HT-29 (cell line): ENCODE results near the gene PIANP. TPM values are rescaled to one million over a fixed set of nuclear protein-coding genes. Genes with fewer than 3 reads are reported as not detected.
"Not testable (repeated sequence)": the region's sequence is repeated elsewhere in the genome, so short reads cannot be mapped to it uniquely, and the experiment has no call there.

Experiments used
- DNase-seq: peaks from one replicate; pipeline ENCODE4 v3.0.0-alpha.2; 2015; ENCODE audit warnings: low spot score
- total RNA-seq: library from RNA; depleted of rRNA; stranded (reverse); fragments of >200 nt; shearing (Covaris generic); gene quantifications from 2 replicates; pipeline ENCODE4 v1.2.3, GENCODE V29; 2014; rRNA removed

PIANP gene, protein sequence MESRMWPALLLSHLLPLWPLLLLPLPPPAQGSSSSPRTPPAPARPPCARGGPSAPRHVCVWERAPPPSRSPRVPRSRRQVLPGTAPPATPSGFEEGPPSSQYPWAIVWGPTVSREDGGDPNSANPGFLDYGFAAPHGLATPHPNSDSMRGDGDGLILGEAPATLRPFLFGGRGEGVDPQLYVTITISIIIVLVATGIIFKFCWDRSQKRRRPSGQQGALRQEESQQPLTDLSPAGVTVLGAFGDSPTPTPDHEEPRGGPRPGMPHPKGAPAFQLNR
- not detected in 2 replicates for total RNA-seq

DNA sequence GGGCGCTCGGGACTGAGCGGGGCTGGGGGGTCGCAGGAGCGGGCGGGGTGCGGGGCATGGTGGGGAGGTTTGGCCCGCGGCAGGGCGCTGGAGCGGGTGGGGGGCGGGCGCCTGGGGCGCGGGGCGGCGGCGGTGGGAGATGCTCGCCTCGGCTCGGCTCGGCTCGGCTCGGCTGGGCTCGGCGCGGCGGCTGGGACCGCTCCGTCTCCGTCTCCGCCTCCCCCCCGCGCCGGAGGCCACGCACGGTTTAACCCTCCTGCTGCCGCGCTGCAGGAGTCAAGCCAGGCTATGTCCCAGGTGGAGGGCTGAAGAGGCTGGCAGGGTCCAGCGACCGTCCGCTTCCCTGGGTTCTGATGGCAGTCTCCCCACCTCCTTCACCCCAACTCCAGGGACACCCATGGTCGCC, at the start of gene PIANP:
PIANP (minus strand) TSS at position 170 of the 406 bp plus-strand sequence. CDS start 2,754 bp downstream, outside the sequence.
- no peak for DNase-seq

DNA sequence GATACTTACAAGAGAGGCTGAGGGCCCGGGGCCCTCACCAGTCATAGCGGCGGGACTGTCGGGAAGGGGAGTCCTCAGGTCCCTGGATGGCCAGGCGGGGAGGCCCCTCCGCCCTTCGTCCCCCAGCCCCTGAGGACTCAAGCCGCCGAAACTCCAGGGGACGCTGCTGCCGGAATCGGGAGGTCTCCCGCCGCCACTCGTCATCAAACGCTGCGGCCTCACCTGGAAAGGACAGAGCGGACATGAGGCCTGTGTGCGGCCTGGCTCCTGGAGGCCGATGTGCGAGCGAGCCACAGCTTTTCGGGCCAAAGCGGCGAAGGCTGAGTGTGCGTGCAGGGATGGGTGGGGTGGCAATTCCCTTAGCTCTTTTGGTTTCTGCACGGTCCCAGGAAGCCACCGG, 48.1 kb upstream of the PIANP start:
- DNase-seq, result no peak

DNA sequence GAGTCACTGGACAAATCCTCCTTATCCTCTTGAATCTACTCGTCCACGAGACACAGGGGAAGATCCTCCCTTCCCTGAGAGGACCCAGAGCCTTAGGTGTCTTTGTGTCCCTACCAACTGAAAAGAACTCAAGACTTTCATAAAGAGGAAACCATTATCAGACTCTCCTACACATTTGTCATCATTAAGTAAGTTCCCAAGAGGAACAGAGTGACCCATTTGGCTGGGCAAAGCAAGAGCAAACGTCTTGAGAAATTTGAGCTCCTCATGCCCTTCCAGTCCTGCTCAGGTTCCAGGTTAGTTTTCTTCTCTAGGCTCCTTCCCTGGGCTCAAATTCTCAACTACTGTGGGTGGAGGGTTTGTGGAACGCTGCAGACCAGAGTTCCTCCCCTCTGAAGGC, 46.6 kb upstream of the PIANP start:
- DNase-seq, result no peak

DNA sequence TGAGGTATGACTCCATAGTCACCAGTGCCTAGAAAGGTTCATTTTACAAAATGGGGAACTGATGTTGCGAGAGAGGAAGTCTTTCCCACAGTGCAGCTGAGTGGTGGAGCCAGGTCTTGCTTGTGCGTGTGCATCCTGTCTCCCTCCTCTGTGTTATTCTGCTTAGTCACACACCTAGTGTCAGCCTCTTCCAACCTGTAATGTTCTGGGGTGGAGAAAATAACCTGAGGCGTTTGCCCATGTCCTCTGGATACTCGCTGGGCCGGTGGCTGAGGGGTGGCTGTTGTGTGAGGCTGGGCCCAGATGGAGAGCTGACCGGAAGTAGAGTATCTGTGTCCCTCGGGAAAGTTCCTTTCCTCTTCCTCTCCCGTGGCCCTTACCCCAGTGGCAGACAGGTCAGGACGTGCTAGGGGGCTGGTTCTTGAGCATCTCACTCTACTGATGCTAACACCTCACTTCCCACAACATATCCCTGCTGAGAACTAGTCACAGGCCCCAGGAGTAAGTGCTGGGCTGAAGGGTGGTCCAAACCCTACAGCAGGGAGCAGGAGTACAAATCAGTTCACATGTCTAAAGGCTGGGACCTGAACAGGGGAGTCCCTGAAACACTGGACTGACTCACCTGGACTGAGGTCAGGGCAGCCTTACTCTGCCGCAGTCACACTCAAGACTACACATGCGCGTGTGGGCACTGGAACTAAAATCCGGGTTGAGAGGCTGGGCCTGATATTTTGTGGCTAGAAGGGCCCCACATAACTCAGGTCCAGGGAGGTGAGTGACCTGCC, 45.3 kb upstream of the PIANP start:
- DNase-seq, result no peak

DNA sequence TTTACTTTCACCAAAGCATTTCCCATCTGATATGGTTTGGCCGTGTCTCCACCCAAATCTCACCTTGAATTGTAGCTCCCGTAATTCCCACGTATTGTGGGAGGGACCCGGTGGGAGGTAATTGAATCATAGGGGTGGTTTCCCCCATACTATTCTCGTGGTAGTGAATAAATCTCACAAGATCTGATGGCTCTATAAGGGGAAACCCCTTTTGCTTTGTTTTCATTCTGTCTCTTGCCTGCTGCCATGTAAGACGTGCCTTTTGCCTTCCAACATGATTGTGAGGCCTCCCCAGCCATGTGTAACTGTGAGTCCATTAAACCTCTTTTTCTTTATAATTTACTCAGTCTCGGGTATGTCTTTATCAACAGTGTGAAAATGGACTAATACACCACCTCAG, 42.7 kb upstream of the PIANP start:
- not testable (repeated sequence) for DNase-seq

DNA sequence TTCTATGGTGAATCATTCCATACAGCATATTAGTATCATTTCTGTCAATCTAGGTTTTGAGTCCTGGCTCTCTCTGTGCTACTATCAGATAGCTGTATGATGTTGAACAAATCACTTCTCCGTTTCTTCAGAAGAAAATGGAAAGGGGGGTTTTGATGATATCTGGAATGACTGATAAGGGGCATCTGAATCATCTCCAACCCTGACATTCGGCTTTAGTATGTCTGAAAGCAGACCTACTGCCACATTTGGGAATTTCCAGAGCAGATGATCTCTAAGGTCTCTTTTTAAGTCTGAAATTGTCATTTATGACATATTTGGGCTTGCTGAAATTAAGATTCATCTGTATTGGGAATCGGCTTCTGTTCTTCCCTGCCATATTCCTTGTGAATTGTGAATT, 42.2 kb upstream of the PIANP start:
- DNase-seq, result no peak

DNA sequence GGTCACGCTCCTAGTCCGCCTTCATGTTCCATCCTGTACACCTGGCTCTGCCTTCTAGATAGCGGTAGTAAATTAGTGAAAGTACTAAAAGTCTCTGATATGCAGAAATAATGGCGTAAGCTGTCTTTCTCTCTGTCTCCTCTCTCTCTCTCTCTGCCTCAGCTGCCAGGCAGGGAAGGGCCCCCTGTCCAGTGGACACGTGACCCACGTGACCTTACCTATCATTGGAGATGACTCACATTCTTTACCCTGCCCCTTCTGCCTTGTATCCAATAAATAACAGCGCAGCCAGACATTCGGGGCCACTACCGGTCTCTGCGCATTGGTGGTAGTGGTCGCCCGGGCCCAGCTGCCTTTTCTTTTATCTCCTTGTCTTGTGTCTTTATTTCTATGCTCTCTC, 41.5 kb upstream of the PIANP start:
- DNase-seq, result not testable (repeated sequence)

DNA sequence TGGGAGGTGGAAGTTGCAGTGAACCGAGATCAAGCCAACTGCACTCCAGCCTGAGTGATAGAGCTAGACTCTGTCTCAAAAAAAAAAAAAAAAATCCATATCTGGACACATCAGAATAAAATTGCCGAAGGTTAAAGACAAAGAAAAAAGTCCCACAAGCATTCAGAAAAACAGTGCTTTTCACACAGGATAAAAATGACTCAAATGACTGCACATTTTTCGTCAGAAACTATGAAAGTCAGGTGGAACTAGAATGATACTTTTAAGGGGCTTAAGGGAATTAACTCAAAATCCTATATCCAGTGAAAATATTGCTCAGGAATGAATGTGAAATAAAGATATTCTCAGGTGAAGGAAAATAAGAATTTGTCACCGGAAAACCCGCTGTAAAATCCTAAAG, 36.1 kb upstream of the PIANP start:
- DNase-seq, result no peak

DNA sequence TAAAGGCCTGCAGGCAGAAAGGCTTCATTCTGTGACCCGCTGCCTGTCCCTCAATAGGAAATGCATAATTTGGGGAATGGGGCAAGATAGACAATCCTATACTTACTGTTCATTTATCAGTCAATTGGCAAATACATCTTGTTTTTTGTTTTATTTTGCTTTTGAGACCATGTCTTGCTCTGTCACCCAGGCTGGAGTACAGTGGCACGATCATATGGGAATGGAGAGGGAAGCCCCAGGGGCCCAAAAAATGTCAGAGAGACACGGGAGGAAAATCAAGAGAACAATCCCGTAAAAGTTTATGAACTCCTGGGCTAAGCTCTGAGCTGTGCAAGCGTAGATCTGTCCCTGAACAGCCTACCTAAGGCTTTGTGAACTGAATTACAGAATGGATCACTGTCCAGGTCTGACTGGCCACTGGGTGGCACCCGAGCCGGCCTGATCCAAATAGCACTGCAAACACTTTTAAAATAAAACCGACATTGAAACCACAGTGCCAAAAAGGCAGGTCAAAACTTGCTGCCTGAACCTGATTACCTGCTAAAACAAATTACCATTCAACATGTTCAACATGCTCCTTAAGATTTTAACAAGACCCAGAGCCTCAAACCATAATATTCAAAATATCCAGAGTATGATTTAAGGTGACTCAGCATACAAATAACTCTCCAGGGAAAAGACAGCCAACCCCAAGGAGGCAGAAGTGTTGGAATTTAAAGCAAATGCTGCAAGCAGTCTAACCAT, 35.0 kb upstream of the PIANP start:
- DNase-seq, result peak; percentile 66

DNA sequence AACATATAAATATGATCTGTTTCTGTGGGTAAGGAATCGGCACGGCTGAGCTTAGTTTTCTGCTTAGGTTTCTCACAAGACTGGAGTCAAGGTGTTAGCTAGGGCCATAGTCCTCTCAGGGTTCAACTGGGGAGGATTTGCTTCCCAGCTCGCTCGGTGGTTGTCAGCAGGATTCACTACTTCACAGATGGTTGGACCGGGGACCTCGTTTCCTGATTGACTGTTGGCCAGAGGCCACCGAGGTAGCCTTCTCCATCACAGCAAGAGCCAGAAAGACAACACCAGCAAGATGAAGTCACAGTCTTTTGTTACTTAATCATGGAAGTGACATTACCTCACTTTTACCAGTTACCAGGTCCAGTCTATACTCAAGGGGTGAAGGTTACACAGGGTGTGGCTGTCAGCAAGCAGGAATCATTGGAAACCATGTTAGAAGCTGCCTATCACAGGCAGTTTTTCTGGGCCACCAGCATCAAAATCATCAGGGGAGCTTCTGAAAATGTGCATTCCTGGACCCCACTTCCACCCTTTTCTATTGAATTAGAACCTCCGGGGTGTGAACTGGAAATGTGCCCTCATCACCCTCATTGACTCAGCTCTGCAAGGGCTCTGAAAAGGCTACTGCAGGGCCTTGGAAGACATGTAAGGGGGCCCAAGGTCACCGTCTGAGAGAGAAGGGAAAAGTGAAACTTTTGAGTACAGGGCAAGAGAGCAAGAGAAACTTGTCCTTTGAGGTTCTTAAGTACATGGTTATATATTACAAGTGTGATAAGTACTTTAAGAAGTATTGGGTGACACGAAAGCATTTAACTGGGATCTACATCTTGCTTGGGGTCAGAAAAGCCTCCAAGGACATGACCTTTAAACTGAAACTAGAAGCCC, 34.1 kb upstream of the PIANP start:
- no peak for DNase-seq

DNA sequence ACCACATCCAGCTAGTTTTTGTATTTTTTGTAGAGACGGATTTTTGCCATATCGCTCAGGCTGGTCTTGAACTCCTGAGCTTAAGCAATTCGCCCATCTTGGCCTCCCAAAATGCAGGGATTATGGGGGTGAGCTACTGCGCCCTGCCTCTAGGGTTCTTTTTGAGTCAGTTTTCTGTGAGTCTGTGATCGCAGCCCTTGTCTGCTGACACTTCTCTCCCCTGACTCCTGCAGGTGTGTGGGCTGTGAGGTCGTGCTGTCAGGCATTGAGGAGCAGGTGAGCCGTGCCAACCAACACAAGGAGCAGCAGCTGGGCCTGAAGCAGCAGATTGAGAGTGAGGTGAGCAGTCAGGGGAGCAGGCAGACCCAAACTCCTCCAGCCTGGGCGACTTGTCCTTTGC, 29.6 kb upstream of the PIANP start:
- no peak for DNase-seq

DNA sequence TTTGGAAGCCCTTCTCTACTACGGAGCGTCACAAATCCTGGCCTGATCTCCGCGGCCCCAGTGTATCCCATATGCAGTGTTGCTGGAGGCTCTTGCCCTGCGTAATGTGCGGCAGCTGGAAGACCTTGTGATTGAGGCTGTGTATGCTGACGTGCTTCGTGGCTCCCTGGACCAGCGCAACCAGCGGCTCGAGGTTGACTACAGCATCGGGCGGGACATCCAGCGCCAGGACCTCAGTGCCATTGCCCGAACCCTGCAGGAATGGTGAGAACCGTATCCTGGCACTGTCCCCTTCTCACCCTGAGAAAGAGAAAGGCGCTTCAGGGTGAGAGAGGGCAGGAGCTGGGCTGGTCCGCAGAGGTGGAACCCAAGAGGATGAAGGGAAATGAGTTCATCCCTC, 28.6 kb upstream of the PIANP start:
- no peak for DNase-seq

DNA sequence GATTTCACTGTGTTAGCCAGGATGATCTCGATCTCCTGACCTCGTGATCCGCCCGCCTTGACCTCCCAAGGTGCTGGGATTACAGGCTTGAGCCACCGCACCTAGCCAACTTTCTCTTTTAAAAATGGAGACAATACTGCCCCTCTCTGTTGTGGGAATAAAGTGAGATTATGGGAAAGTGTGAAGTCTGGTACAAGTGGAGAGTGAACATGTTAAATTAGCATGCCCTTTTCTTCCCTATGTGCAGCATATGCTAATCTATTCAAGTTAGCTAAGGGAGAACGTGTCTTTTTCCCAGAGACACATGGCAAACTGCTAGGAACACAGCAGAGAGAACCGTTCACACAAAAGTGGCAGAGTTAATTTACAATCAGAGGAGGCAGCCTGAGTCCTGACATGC, 24.7 kb upstream of the PIANP start:
- no peak for DNase-seq

DNA sequence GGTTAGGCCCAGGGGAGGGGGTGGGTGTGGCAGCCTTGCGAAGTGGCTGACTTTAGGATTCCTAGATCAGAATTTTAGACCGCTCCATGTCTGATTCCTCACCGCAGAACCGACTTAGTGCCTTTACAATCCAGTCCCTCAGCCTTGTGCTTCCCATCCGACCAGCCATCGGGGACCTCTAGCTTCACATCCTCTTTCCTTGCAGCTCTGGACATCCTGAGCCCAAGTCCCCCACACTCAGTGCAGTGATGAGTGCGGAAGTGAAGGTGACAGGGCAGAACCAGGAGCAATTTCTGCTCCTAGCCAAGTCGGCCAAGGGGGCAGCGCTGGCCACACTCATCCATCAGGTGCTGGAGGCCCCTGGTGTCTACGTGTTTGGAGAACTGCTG, 23.8 kb upstream of the PIANP start:
- no peak for DNase-seq

DNA sequence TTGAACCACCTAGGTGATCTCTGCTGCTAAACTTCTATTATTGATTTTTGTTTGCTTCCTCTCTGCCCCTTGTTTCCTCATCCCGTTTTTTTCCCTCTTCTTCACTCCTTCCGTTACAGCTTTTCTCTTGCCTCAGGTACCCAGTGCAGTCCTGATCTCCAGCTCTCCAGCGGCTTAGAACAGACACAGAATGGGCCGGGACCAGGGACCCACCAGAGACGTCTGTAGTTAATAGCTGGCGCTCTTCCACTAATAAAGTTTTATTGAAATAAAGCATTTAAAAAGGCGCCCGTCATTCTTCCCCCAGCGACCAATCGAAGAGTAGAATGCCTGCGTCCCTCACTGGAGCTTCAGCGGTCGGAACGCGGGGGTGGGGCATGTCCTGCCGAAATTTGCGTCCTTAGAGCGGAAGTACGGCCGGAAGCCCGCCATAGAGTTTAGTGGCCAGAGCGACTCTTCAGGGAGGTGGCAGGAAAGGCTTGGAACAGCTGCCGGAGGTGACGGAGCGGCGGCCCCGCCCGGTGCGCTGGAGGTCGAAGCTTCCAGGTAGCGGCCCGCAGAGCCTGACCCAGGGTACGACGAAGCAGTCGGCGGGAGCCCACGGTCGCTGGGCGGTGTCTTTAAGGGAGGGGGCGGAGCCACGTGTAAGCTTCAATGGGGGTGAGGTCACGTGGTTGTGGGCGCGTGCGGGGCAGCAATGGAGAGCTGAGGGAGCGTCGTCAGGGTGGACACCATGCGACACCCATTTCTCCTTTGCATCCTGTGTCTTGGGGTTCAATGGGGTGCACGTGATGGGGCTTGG, 23.2 kb upstream of the PIANP start, which contains the start of gene COPS7A:
COPS7A (plus strand) TSS at position 440 of the 802 bp plus-strand sequence. CDS start 611 bp downstream, outside the sequence.
- DNase-seq, result peak; percentile 97

DNA sequence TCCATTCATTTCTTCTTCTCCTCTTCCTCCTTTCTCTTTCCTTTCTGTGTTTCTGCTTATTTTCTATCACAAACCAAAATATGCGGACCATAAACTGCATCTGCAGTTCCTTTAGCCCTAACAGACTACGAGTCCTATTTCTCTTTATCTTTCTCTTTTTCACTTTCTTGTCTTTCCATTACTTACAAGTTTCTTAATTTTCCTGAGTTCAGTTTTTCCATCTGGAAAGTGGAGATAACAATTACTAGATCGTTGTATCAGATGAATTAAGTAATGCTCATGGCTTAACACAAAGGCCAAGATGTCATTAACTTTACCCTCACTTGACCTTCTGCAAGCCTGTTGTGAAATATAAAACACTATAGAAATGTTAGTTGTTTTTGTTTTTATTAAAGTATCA, 22.2 kb upstream of the PIANP start:
- DNase-seq, result no peak

DNA sequence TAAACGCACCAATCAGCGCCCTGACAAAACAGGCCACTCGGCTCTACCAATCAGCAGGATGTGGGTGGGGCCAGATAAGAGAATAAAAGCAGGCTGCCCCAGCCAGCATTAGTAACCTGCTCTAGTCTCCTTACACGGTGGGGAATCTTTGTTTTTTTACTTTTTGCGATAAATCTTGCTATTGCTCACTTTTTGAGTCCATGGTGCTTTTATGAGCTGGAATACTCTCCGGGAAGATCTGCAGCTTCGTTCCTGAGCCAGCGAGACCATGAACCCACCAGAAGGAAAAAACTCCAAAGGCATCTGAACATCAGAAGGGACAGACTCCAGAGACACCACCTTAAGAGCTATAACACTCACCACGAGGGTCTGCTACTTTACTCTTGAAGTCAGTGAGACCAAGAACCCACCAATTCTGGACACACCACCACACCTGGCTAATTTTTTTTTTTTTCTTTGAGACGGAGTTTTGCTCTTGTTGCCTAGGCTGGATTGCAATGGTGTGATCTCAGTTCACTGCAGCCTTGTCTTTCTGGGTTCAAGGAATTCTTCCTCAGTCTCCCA, 16.3 kb upstream of the PIANP start:
- no peak for DNase-seq

DNA sequence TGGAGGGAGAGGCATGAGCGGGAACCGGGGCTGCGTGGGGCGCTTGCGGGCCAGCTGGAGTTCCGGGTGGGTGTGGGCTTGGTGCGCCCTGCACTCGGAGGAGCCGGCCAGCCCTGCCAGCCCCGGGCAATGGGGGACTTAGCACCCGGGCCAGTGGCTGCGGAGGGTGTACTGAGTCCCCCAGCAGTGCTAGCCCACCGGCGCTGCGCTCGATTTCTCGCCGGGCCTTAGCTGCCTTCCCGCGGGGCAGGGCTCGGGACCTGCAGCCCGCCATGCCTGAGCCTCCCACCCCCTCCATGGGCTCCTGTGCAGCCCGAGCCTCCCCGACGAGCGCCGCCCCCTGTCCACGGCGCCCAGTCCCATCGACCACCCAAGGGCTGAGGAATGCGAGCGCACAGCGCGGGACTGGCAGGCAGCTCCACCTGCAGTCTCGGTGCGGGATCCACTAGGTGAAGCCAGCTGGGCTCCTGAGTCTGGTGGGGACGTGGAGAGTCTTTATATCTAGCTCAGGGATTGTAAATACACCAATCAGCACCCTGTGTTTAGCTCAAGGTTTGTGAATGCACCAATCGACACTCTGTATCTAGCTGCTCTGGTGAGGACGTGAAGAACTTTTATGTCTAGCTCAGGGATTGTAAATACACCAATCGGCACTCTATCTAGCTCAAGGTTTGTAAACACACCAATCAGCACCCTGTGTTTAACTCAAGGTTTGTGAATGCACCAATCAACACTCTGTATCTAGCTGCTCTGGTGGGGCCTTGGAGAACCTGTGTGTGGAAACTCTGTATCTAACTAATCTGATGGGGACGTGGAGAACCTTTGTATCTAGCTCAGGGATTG, 15.6 kb upstream of the PIANP start:
- not testable (repeated sequence) for DNase-seq

DNA sequence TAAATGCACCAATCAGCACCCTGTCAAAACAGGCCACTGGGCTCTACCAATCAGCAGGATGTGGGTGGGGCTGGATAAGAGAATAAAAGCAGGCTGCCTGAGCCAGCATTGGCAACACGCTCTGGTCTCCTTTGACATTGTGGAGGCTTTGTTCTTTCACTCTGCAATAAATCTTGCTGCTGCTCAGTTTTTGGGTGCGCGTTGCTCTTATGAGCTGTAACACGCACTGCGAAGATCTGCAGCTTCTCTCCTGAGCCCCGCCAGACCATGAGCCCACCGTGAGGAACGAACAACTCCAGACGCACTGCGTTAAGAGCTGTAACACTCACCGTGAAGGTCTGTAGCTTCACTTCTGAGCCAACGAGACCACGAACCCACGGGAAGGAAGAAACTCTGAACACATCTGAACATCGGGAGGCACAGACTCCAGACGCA, 8.4 kb upstream of the PIANP start:
- no peak for DNase-seq
